Heart left ventricle (tissue), 16 donors: Measurements from ENCODE around the gene ASMT. TPM values are rescaled to one million over a fixed set of nuclear protein-coding genes. Genes with fewer than 3 reads are reported as not detected.

Experiments
- ATAC-seq, 4 donors: fragments of 200-7000 bp; cut with Tn5 transposase; one replicate each; pipeline ENCODE4 v1.9.1; 2020 to 2022; ENCODE audit warnings: moderate library complexity in 4 of 4, mild to moderate bottlenecking in 3 of 4, moderate number of reproducible peaks in 1 of 4
- DNase-seq, 5 donors: peaks; one replicate each; pipeline ENCODE4 v3.0.0-alpha.2; 2020
- H3K27ac ChIP-seq, 12 donors: fragments of 200-600 bp; sonication (generic) in 4 of 12; one replicate each; pipeline versions ENCODE4 v1.5.0 to v1.8.0; 2016 to 2022; ENCODE audit warnings: mild to moderate bottlenecking in 2 of 12
- H3K27me3 ChIP-seq, 9 donors: fragments of 200-600 bp; sonication (generic) in 2 of 9; one replicate each; pipeline versions ENCODE4 v1.5.1 to v1.8.0; 2016 to 2022; ENCODE audit warnings: mild to moderate bottlenecking in 3 of 9
- H3K36me3 ChIP-seq, 9 donors: fragments of 200-600 bp; sonication (generic) in 2 of 9; one replicate each; pipeline versions ENCODE4 v1.5.0 to v1.8.0; 2018 to 2022; ENCODE audit warnings: mild to moderate bottlenecking in 2 of 9
- H3K4me1 ChIP-seq, 12 donors: fragments of 200-600 bp; sonication (generic) in 4 of 12; one replicate each; pipeline versions ENCODE4 v1.5.0 to v1.8.0; 2016 to 2022; ENCODE audit warnings: mild to moderate bottlenecking in 3 of 12
- H3K4me3 ChIP-seq, 12 donors: fragments of 200-600 bp; sonication (generic) in 4 of 12; one replicate each; pipeline versions ENCODE4 v1.5.0 to v1.8.0; 2017 to 2022; ENCODE audit warnings: mild to moderate bottlenecking in 9 of 12, moderate library complexity in 4 of 12
- H3K9me3 ChIP-seq, 12 donors: fragments of 200-600 bp; sonication (generic) in 4 of 12; one replicate each; pipeline versions ENCODE4 v1.5.0 to v1.8.0; 2016 to 2022; ENCODE audit warnings: mild to moderate bottlenecking in 1 of 12
- POLR2A ChIP-seq, 2 donors: fragments of 450-650 bp; IDR thresholded peaks; one replicate each; pipeline ENCODE4 v1.6.1; 2017; ENCODE audit warnings: antibody characterized with exemption in 2 of 2, mild to moderate bottlenecking in 2 of 2, moderate library complexity in 2 of 2
- WGBS, 4 donors: extraction: QIAGEN DNeasy Blood & Tissue Kit in 2 of 4; methylation state at CpG; one replicate each; pipeline versions ENCODE4 v1.1.5 to v1.1.7; 2013 to 2018; 5-methylcytosine and 5-hydroxymethylcytosine counted together
- intact Hi-C, 10 donors: fragments of 100-400 bp; cut with DNase I; formaldehyde crosslinking; loops; one replicate each; pipeline versions ENCODE4 v1.11.1 to v1.14.2; 2022
- polyA plus RNA-seq, 2 donors: library from polyadenylated mRNA; stranded (reverse); fragments of 200-250 nt; gene quantifications; one replicate each; pipeline ENCODE4 v1.2.3, GENCODE V29; 2013
- total RNA-seq, 9 donors: library from RNA; depleted of rRNA in 2 of 9; stranded (reverse); fragments of >200 nt in 2 of 9; fragmentation: NEBNext Ultra II Directional in 3 of 9; extraction: Animal tissue kit (Norgen Biotek cat#: 25700) in 3 of 9; gene quantifications; one replicate each; pipeline versions ENCODE4 v1.1.0 to v1.2.4, GENCODE V29; 2016 to 2023
- TF ChIP-seq, protein P1 (sequence below), 12 donors: fragments of 200-600 bp; sonication (generic) in 4 of 12; IDR thresholded peaks; one replicate each; pipeline versions ENCODE4 v1.5.0 to v1.8.0; 2018 to 2022; ENCODE audit warnings: antibody characterized with exemption in 12 of 12, mild to moderate bottlenecking in 5 of 12
- donor health status: ischemic (EF 13 %, LVEDD 7.1; RV severe dilation, severe dysfunction).
- donor health status: healthy with polysubstance abuse.
- donor health status: DM: no; HTN: yes; CAD: no.
- donor health status: DM: no; HTN: no; CAD: no.
- donor health status: ischemic (EF 25% LVEDD 6.9; RV normal size, moderate dysfunction).
- donor health status: ischemic (EF 25% LVEDD 5.7; RV mildly dilated, moderate dysfunction).
- donor health status: healthy.
- donor health status: DM: yes; HTN: yes; CAD: no.
- donor health status: ischemic (EF 35%, LVEDD 5.7; RV mildly dilated, moderate dysfunction).
- donor health status: nonischemic (EF 11% LVEDD 7.7; RV severe dilation, severe dysfunction).
- donor health status: DM: yes; HTN: yes; CAD: no.
- donor health status: PGD.
- donor health status: ischemic (EF 29% LVEDD 5.4; RV normal size, mild dysfunction).
- donor health status: nonischemic (EF 23%, LVEDD 6.1; RV moderate dilation, normal function).

Gene ASMT
- total and polyA plus RNA-seq, 11 donors, result 0.11 TPM; not detected in 10

DNA sequence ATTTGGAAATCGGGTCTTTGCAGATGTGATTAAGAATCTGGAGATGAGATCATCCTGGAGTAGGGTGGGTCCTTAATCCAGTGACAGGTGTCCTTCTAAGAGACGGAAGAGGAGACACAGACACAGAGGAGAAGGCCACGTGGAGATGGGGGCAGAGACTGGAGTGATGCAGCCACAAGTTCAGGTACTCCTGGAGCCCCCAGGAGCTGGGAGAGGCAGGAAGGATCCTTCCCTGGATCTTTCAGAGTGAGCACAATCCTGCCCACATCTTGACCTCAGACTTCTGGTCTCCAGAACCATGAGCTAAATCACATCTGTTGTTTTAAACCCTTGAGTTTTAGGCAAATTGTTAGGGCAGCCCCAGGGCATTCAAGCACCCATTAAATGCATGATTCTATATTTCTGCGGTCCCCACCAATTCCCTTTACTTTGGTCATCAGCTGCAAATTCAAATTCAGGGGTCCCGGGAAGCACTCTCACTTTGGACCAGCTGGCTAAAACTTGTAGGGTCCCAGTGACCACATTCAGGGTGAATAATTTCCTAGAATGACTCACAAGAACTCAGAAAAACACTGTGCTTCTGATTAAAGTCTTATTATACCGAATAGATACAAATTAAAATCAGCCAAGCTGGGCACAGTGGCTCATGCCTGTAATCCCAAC lies 36.2 kb upstream of the ASMT start:
- DNase-seq (no peak), ATAC-seq (no peak)
- Histone ChIP-seq H3K4me3 (no peak overlapping the region), H3K27ac (no peak overlapping the region), H3K9me3 (no peaks in the 10 kb centered on the region), H3K27me3 (no peaks in the 10 kb centered on the region), H3K4me1 (peaks cover 0 to 7% (median 0%) of the 10 kb centered on the region in 12 donors), H3K36me3 (no peaks in the 10 kb centered on the region)
- 64 to 69% (median 67%) methylated on average over 6 of the region's 6 CpGs for WGBS, 4 donors
- intact Hi-C loops, result loop anchor here in 5 of 10 donors (5.0 to 10.0 kb wide), 4 partner anchors 41 to 121 kb away; partner anchors contain the start of gene P2RY8 (in 1 of the 5)
- no peak for TF ChIP-seq POLR2A (IDR thresholded peaks at IDR 0.05)

DNA sequence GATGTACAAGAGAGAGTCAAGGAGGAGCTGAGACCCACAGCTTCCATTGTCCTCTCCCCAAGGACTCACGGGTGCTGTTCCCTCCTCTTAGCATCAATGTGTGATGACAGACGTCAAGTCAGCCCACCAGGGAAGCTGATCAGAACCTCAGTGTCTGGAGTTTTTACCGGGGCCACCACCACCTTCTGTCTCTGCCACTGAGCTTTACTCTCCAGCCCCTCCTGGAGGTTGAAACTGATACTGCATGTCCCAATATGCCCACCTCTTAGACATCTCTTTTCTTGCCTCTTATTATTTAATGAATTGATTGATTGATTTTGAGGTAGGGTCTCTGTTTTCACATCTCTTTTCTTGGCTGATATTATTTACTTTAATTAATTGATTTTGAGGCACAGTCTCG lies 33.7 kb upstream of the ASMT start:
- Histone ChIP-seq H3K36me3 (no peaks in the 10 kb centered on the region), H3K9me3 (no peaks in the 10 kb centered on the region), H3K27me3 (no peaks in the 10 kb centered on the region), H3K27ac (no peak overlapping the region), H3K4me3 (no peak overlapping the region), H3K4me1 (peaks cover 0 to 7% (median 0%) of the 10 kb centered on the region in 12 donors)
- intact Hi-C loops, result loop anchor here in 4 of 10 donors (1.0 to 5.0 kb wide), 3 partner anchors 124 to 127 kb away; no protein-coding TSS in a partner anchor
- ATAC-seq (peak in 2 of 4 donors; percentile 52 to 61), DNase-seq (peak in 1 of 5 donors; percentile 56)
- WGBS, 4 donors, result 24 to 43% (median 35%) methylated on average over 4 of the region's 4 CpGs
- TF ChIP-seq POLR2A (IDR thresholded peaks at IDR 0.05), result no peak
- TF ChIP-seq, protein P1, sequence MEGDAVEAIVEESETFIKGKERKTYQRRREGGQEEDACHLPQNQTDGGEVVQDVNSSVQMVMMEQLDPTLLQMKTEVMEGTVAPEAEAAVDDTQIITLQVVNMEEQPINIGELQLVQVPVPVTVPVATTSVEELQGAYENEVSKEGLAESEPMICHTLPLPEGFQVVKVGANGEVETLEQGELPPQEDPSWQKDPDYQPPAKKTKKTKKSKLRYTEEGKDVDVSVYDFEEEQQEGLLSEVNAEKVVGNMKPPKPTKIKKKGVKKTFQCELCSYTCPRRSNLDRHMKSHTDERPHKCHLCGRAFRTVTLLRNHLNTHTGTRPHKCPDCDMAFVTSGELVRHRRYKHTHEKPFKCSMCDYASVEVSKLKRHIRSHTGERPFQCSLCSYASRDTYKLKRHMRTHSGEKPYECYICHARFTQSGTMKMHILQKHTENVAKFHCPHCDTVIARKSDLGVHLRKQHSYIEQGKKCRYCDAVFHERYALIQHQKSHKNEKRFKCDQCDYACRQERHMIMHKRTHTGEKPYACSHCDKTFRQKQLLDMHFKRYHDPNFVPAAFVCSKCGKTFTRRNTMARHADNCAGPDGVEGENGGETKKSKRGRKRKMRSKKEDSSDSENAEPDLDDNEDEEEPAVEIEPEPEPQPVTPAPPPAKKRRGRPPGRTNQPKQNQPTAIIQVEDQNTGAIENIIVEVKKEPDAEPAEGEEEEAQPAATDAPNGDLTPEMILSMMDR (IDR thresholded peaks at IDR 0.05), result peak; percentile 67 to 89 (median 78)

DNA sequence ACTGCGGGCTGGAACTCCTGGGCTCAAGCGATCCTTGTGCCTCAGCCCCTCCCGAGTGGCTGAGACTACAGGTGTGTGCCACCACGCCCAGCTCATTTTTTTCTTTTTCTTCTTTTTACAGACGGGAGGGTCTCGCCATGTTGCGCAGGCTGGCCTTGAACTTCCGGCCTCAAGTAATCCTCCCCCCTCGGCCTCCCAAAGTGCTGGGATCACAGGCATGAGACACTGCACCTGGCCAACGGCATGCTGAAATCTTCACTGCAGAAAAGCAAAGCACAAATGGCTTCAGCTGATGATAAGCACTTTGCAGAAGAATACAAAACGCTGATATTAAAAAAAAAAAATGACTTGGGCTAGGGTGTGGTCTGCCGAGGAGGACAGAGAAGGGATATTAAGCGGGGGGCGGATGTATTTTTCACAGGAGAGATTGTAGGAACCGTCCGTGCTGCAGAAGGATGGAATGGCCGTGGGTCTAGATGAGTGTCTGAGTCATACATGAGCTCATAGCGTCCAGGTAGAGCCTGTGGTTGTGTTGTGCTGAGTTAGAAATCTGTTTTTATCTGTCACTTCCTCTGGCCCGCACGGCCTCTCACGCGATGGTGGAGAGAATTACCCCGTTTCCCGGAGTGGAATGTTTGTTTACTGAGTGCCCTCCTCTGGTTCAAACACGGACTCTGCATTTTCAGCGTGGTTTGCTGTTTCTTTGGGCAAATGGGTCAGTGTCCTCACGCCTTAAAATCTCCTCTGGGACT lies 32.0 kb upstream of the ASMT start:
- ATAC-seq, result peak in 1 of 4 donors; percentile 67
- Histone ChIP-seq H3K4me3 (no peak overlapping the region), H3K9me3 (no peaks in the 10 kb centered on the region), H3K4me1 (no peaks in the 10 kb centered on the region), H3K36me3 (no peaks in the 10 kb centered on the region), H3K27ac (no peak overlapping the region), H3K27me3 (no peaks in the 10 kb centered on the region)
- no peak for DNase-seq
- no peak for TF ChIP-seq POLR2A (IDR thresholded peaks at IDR 0.05)
- TF ChIP-seq, protein P1 (IDR thresholded peaks at IDR 0.05), result no peak
- intact Hi-C loops, result loop anchor here in 1 of 10 donors (5.0 kb wide), 1 partner anchor 126 kb away; no protein-coding TSS in a partner anchor
- 46 to 68% (median 49%) methylated on average over 26 to 27 of the region's 27 CpGs for WGBS, 4 donors

DNA sequence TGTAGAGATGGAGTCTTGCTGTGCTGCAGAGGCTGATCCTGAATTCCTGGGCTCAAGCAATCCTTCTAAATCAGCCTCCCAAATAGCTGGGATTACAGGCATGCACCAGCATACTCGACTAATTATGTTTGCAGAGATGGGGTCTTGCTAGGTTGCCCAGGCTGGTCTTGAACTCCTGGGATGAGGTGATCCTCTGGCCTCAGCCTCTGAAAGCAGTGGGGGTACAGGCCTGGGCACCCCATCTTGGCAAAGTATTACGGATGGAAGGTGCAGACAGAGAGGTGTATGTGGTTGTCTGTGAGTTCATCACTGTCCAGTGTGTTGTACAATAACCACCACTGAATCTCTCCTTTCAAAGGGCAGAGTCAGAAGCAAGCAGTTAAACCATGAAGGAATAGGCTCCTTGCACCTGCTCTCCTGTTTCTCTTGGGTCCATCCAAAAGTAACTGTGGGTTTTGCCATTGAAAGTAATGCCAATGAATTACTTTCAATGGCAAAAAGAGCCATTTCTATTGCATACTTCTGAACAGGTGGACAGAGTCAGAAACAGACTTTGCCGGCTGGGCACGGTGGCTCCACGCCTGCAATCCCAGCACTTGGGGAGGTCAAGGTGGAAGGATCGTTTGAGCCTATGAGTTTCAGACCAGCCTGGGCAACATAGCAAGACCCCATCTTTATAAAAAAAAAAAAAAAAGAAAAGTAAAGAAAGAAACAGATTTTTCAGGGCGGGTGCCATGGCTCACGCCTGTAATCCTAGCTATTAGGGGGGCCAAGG lies 30.4 kb upstream of the ASMT start:
- H3K27me3 ChIP-seq, result no peaks in the 10 kb centered on the region
- H3K36me3 ChIP-seq, result no peaks in the 10 kb centered on the region
- intact Hi-C loops, result loop anchor here in 1 of 10 donors (5.0 kb wide), 1 partner anchor 127 kb away; no protein-coding TSS in a partner anchor
- WGBS, 4 donors, result 88 to 91% (median 89%) methylated on average over 7 to 8 of the region's 8 CpGs
- no peaks in the 10 kb centered on the region for H3K4me1 ChIP-seq
- no peak overlapping the region for H3K27ac ChIP-seq
- TF ChIP-seq, protein P1 (IDR thresholded peaks at IDR 0.05), result no peak
- no peak for TF ChIP-seq POLR2A (IDR thresholded peaks at IDR 0.05)
- no peak for DNase-seq
- H3K9me3 ChIP-seq, result no peaks in the 10 kb centered on the region
- H3K4me3 ChIP-seq, result no peak overlapping the region
- no peak for ATAC-seq
